ENCODE measurements around the gene TXNDC11.
"Not testable (repeated sequence)": the region's sequence is repeated elsewhere in the genome, so short reads cannot be mapped to it uniquely, and the experiment has no call there.

Gene TXNDC11, protein sequence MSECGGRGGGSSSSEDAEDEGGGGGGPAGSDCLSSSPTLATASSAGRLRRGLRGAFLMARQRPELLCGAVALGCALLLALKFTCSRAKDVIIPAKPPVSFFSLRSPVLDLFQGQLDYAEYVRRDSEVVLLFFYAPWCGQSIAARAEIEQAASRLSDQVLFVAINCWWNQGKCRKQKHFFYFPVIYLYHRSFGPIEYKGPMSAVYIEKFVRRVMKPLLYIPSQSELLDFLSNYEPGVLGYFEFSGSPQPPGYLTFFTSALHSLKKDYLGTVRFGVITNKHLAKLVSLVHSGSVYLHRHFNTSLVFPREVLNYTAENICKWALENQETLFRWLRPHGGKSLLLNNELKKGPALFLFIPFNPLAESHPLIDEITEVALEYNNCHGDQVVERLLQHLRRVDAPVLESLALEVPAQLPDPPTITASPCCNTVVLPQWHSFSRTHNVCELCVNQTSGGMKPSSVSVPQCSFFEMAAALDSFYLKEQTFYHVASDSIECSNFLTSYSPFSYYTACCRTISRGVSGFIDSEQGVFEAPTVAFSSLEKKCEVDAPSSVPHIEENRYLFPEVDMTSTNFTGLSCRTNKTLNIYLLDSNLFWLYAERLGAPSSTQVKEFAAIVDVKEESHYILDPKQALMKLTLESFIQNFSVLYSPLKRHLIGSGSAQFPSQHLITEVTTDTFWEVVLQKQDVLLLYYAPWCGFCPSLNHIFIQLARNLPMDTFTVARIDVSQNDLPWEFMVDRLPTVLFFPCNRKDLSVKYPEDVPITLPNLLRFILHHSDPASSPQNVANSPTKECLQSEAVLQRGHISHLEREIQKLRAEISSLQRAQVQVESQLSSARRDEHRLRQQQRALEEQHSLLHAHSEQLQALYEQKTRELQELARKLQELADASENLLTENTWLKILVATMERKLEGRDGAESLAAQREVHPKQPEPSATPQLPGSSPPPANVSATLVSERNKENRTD

DNA sequence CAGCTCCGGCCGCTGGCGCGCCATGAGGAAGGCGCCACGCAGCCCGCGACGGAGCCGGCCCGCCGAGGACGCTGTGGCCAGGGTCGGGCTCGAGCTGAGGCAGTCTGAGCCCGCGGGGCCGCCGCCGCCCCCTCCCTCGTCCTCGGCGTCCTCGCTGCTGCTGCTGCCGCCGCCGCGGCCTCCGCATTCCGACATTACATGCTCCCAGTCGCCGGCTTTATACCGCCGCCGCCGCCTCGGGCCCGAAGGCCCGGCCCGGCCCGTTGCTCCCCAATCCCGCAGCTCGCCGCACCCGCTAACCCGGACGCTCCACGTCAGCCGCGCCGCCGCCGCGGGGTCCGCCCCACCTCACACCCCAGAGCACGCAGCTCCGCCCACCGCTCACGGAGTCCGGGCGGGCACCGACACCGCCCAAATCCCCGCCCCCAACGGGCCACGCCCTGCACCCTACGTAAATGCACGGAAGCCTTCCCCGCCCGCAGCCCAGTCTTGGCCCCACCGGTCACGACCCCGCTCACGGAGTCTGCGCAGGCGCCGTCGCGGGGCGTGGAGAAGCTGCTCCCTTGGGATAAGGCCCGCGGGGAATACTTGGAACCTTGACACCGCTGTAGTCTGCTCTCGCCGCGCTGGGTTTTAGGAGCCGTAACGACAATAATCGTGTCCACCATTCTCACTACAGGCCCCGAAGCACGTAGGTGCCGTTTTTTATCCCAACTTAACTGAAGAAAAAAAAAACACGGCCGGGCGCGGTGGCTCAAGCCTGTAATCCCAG is at the start of gene TXNDC11:
TSS of gene TXNDC11 (minus strand) at position 322 of the 772 bp plus-strand sequence. CDS start at position 195, 127 bp downstream.
- peak within 1 kb of the TSS; percentile 93 for H3K4me3 ChIP-seq (ENCODE audit: low read depth, low read length)
- TF ChIP-seq, protein P1, sequence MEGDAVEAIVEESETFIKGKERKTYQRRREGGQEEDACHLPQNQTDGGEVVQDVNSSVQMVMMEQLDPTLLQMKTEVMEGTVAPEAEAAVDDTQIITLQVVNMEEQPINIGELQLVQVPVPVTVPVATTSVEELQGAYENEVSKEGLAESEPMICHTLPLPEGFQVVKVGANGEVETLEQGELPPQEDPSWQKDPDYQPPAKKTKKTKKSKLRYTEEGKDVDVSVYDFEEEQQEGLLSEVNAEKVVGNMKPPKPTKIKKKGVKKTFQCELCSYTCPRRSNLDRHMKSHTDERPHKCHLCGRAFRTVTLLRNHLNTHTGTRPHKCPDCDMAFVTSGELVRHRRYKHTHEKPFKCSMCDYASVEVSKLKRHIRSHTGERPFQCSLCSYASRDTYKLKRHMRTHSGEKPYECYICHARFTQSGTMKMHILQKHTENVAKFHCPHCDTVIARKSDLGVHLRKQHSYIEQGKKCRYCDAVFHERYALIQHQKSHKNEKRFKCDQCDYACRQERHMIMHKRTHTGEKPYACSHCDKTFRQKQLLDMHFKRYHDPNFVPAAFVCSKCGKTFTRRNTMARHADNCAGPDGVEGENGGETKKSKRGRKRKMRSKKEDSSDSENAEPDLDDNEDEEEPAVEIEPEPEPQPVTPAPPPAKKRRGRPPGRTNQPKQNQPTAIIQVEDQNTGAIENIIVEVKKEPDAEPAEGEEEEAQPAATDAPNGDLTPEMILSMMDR (IDR thresholded peaks at IDR 0.05; ENCODE audit: control insufficient read depth, extremely low read depth, insufficient read depth) = no peak

DNA sequence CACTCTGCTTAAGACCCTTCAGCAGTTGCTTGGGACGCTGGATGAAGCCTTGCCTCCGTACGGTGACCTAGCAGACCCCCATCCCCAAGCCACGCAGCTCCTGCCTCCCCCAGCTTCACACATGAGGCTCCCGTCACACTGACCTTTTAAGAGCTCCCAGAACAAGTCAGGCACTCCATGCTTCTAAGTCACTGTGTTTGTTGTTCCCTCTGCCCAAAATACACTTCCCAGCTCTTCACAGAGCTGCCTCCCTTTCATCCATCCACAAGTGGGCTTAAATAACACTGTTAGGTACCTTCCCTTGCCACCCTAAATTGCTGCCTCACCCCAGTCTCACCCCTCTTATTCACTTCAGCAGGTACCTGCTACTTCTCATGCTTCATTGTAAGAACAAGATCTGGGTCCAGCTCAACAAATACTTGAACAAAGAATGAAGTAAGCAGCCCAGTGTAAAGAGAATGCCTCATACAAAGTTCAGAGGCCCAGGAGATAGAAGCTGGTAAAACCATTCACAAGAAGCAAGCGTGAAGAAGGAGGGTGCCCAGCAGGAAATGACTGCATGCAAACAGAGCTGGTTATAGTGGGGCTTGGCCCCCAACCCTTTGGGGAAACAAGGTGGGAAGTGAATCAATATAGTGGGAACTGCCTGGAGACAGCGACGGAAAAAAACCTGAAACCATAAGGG is 48.6 kb upstream of the TXNDC11 start:
- TF ChIP-seq, protein P1 (IDR thresholded peaks at IDR 0.05; ENCODE audit: control insufficient read depth, extremely low read depth, insufficient read depth) = no peak
- H3K4me3 ChIP-seq (ENCODE audit: low read depth, low read length) = no peak overlapping the region
- no peak for DNase-seq (ENCODE audit: low read depth)

More for the DNA sequence above, at the start of gene TXNDC11:
- DNase-seq (ENCODE audit: low read depth) = peak; percentile 93

DNA sequence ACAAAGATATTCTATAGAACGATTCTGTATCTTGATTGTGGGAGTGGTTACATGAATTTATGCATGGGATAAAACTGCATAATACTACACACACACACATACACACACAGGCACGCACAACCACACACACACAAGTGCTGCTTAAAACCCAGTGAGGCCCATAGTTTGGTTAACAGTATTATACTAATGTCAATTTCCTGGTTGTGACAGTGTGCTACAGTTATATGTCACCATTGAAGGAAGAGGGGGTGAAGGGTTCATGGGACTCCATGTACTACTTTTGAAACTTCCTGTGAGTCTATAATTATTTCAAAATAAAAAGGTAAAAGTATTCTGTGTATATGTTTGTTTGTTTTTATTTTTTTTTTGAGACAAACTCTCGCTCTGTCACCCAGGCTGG is 46.3 kb upstream of the TXNDC11 start:
- DNase-seq (ENCODE audit: low read depth) = no peak
- TF ChIP-seq, protein P1 (IDR thresholded peaks at IDR 0.05; ENCODE audit: control insufficient read depth, extremely low read depth, insufficient read depth) = no peak

DNA sequence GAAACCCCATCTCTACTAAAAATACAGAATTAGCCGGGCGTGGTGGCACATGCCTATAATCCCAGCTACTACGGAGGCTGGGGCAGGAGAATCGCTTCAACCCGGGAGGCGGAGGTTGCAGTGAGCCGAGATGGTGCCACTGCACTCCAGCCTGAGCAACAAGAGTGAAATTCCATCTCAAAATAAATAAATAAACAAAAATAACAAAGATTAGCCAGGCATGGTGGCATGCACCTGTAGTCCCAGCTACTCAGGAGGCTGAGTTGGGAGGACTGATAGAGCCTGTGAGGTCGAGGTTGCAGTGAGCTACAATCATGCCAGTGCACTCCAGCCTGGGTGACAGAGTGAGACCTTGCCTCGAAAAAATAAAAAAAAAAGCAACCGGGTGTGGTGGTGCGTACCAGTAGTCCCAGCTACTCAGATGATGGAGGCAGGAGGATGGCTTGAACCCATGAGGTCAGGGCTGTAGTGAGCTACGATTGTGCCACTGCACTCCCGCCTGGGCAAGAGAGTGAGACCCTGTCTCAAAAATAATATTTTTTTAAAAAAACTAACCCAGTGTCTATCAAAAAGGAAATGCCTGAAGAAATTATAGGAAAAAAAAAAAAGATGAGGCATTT is 42.4 kb upstream of the TXNDC11 start:
- not testable (repeated sequence) for DNase-seq (ENCODE audit: low read depth); H3K4me3 ChIP-seq (ENCODE audit: low read depth, low read length)

More for the DNA sequence above, 46.3 kb upstream of the TXNDC11 start:
- H3K4me3 ChIP-seq (ENCODE audit: low read depth, low read length) = no peak overlapping the region

DNA sequence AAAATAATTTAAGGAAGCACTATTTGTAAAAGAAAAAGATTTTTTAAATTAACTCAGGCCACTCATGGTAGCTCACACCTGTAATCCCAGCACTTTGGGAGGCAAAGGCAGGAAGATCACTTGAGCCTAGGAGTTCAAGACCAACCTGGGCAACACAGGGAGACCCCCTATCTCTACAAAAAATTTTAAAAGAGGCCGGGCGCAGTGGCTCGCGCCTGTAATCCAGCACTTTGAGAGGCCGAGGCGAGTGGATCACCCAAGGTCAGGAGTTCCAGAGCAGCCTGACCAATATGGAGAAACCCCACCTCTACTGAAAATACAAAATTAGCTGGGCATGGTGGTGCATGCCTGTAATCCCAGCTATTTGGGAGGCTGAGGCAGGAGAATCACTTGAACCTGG is 41.7 kb upstream of the TXNDC11 start:
- H3K4me3 ChIP-seq (ENCODE audit: low read depth, low read length); DNase-seq (ENCODE audit: low read depth): not testable (repeated sequence)

DNA sequence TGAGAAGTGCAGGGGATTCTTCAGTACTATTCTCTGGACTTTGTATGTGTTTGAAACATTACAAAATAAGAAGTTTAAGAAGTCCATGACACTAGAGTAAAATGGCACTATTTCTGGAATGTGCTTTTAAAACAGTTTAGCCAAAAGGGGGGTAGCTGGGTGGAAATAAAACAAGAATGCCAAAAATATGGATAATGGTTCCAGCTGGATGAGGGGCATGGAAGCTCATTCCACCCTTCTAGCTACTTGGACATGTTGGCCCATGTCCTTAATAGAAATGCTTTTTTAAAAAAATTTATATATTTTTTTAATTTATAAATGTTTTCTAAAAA is 41.3 kb upstream of the TXNDC11 start:
- H3K4me3 ChIP-seq (ENCODE audit: low read depth, low read length) = no peak overlapping the region
- TF ChIP-seq, protein P1 (IDR thresholded peaks at IDR 0.05; ENCODE audit: control insufficient read depth, extremely low read depth, insufficient read depth) = no peak

More for the DNA sequence above, 41.3 kb upstream of the TXNDC11 start:
- DNase-seq (ENCODE audit: low read depth) = no peak
